DOHH2 (cell line): ENCODE data around the gene GALNT18.

Experiments used
- H3F3A ChIP-seq: fragments of 200-600 bp; sonication (generic), shearing (Covaris generic); 2 replicates; pipeline ENCODE4 v1.6.0; 2016; ENCODE audit warnings: antibody characterized with exemption, mild to moderate bottlenecking; ENCODE audit not compliant: control insufficient read depth, insufficient read depth
- H3K27ac ChIP-seq: fragments of 200-600 bp; sonication (generic); 2 replicates; pipeline ENCODE4 v1.5.1; 2014; ENCODE audit warnings: low read depth, mild to moderate bottlenecking, low read length, moderate library complexity
- H3K27me3 ChIP-seq: fragments of 200-600 bp; sonication (generic); 2 replicates; pipeline ENCODE4 v1.6.1; 2014; ENCODE audit warnings: mild to moderate bottlenecking, low read length, mixed read lengths; ENCODE audit not compliant: control insufficient read depth
- H3K36me3 ChIP-seq: fragments of 200-600 bp; sonication (generic); 2 replicates; pipeline ENCODE4 v1.6.1; 2014; ENCODE audit warnings: mild to moderate bottlenecking, low read length, moderate library complexity, mixed read lengths; ENCODE audit not compliant: control insufficient read depth
- H3K4me1 ChIP-seq: fragments of 200-600 bp; sonication (generic); 2 replicates; pipeline ENCODE4 v1.6.1; 2014; ENCODE audit warnings: mild to moderate bottlenecking, low read length, mixed read lengths; ENCODE audit not compliant: control insufficient read depth
- H3K4me2 ChIP-seq: fragments of 200-600 bp; sonication (generic); 2 replicates; pipeline ENCODE4 v1.6.0; 2014; ENCODE audit warnings: mild to moderate bottlenecking, low read length, moderate library complexity
- H3K4me3 ChIP-seq: fragments of 200-600 bp; sonication (generic); 2 replicates; pipeline ENCODE4 v1.5.1; 2014; ENCODE audit warnings: mild to moderate bottlenecking, low read length, mixed read lengths
- H3K79me2 ChIP-seq: fragments of 200-600 bp; sonication (generic); 2 replicates; pipeline ENCODE4 v1.6.1; 2014; ENCODE audit warnings: mild to moderate bottlenecking, low read length, mixed read lengths; ENCODE audit not compliant: control insufficient read depth
- H3K9me2 ChIP-seq: fragments of 200-600 bp; sonication (generic); replicated peaks from 2 replicates; pipeline ENCODE4 v1.6.1; 2014; ENCODE audit warnings: mild to moderate bottlenecking, low read length, mixed read lengths; ENCODE audit not compliant: control insufficient read depth
- H3K9me3 ChIP-seq: fragments of 200-600 bp; sonication (generic); 2 replicates; pipeline ENCODE4 v1.6.1; 2014; ENCODE audit warnings: antibody characterized with exemption, low read length, mixed read lengths; ENCODE audit not compliant: control insufficient read depth, insufficient read depth
- H4K20me1 ChIP-seq: fragments of 200-600 bp; sonication (generic); 2 replicates; pipeline ENCODE4 v1.6.0; 2014; ENCODE audit warnings: low read depth, mild to moderate bottlenecking, antibody characterized with exemption, low read length, moderate library complexity; ENCODE audit not compliant: control insufficient read depth, insufficient read depth
- CTCF ChIP-seq: fragments of 200-600 bp; sonication (generic); IDR thresholded peaks from one replicate; pipeline ENCODE4 v1.5.1; 2014; ENCODE audit warnings: antibody characterized with exemption, mild to moderate bottlenecking, low read depth, low read length; ENCODE audit not compliant: poor library complexity, severe bottlenecking
- EZH2phosphoT487 ChIP-seq: fragments of 200-600 bp; sonication (generic); IDR thresholded peaks from 2 replicates; pipeline ENCODE4 v1.6.1; 2017; ENCODE audit warnings: borderline replicate concordance, mild to moderate bottlenecking, antibody characterized with exemption, low read length, moderate library complexity, mixed read lengths

GALNT18 gene

GRCh38 chr11:11640152-11640551 lies 18.3 kb upstream of the GALNT18 start:
- Histone ChIP-seq H3K4me2 (no peak overlapping the region), H3F3A (no peaks in the 10 kb centered on the region), H3K4me3 (no peak overlapping the region), H3K27me3 (peaks cover 7% of the 10 kb centered on the region), H3K27ac (no peak overlapping the region), H3K79me2 (no peaks in the 10 kb centered on the region), H4K20me1 (no peaks in the 10 kb centered on the region), H3K4me1 (no peaks in the 10 kb centered on the region), H3K9me3 (no peaks in the 10 kb centered on the region), H3K9me2 (no peaks in the 10 kb centered on the region), H3K36me3 (no peaks in the 10 kb centered on the region)
- no peak for TF ChIP-seq CTCF
- no peak for TF ChIP-seq EZH2phosphoT487

GRCh38 chr11:11636671-11637070 lies 14.9 kb upstream of the GALNT18 start:
- Histone ChIP-seq H3K4me1 (no peaks in the 10 kb centered on the region), H3K79me2 (no peaks in the 10 kb centered on the region), H3K9me3 (no peaks in the 10 kb centered on the region), H3K4me2 (no peak overlapping the region), H3K27ac (no peak overlapping the region), H4K20me1 (no peaks in the 10 kb centered on the region), H3K36me3 (no peaks in the 10 kb centered on the region), H3K9me2 (no peaks in the 10 kb centered on the region), H3K4me3 (no peak overlapping the region), H3K27me3 (peaks cover 3% of the 10 kb centered on the region; the same call in 1 of the 2 replicates), H3F3A (no peaks in the 10 kb centered on the region)
- TF ChIP-seq EZH2phosphoT487 = no peak
- TF ChIP-seq CTCF = no peak

- H4K20me1 ChIP-seq = no peaks in the 10 kb centered on the region
- H3K79me2 ChIP-seq = no peaks in the 10 kb centered on the region
- no peak overlapping the region for H3K27ac ChIP-seq
- no peak for TF ChIP-seq CTCF
- TF ChIP-seq EZH2phosphoT487 = no peak
- no peaks in the 10 kb centered on the region for H3K9me2 ChIP-seq
- no peaks in the 10 kb centered on the region for H3F3A ChIP-seq
- peaks cover 2% of the 10 kb centered on the region; the same call in 1 of the 2 replicates for H3K27me3 ChIP-seq
- no peak overlapping the region for H3K4me3 ChIP-seq
- no peaks in the 10 kb centered on the region for H3K9me3 ChIP-seq
- H3K36me3 ChIP-seq = no peaks in the 10 kb centered on the region
- no peak overlapping the region for H3K4me2 ChIP-seq
- no peaks in the 10 kb centered on the region for H3K4me1 ChIP-seq
Observed at GRCh38 chr11:11635443-11635842, 13.6 kb upstream of the GALNT18 start.

- Histone ChIP-seq H3K4me3 (no peak overlapping the region), H3F3A (no peaks in the 10 kb centered on the region), H3K9me3 (no peaks in the 10 kb centered on the region), H3K36me3 (no peaks in the 10 kb centered on the region), H3K27me3 (no peaks in the 10 kb centered on the region), H3K4me1 (no peaks in the 10 kb centered on the region), H4K20me1 (no peaks in the 10 kb centered on the region), H3K79me2 (no peaks in the 10 kb centered on the region), H3K27ac (no peak overlapping the region), H3K9me2 (no peaks in the 10 kb centered on the region), H3K4me2 (no peak overlapping the region)
- TF ChIP-seq CTCF (no peak), EZH2phosphoT487 (no peak)
Observed at GRCh38 chr11:11629368-11629767, 7.6 kb upstream of the GALNT18 start.
